Mucosa of rectum (tissue), 2 donors: Measurements from ENCODE around the gene RAD54L.

Experiments used
- H3K27ac ChIP-seq, 2 donors: one replicate each; pipeline ENCODE4 v1.7.0; 2013; ENCODE audit warnings: inconsistent platforms in 2 of 2, low read depth in 2 of 2, low read length in 2 of 2
- H3K27me3 ChIP-seq, 2 donors: one replicate each; pipeline ENCODE4 v1.7.0; 2013; ENCODE audit warnings: low read length in 2 of 2; ENCODE audit not compliant: control insufficient read depth in 2 of 2, insufficient read depth in 2 of 2
- H3K36me3 ChIP-seq, 2 donors: one replicate each; pipeline ENCODE4 v1.7.0; 2013; ENCODE audit warnings: low read length in 2 of 2; ENCODE audit not compliant: control insufficient read depth in 2 of 2, insufficient read depth in 2 of 2
- H3K4me1 ChIP-seq, 2 donors: one replicate each; pipeline ENCODE4 v1.7.0; 2013; ENCODE audit warnings: low read length in 2 of 2, mild to moderate bottlenecking in 1 of 2; ENCODE audit not compliant: control insufficient read depth in 2 of 2, insufficient read depth in 2 of 2
- H3K4me3 ChIP-seq, 2 donors: one replicate each; pipeline ENCODE4 v1.7.0; 2013; ENCODE audit warnings: low read length in 2 of 2
- H3K9ac ChIP-seq, 2 donors: one replicate each; pipeline ENCODE4 v1.7.0; 2013; ENCODE audit warnings: low read length in 2 of 2, low read depth in 1 of 2, mild to moderate bottlenecking in 1 of 2
- H3K9me3 ChIP-seq, 2 donors: one replicate each; pipeline ENCODE4 v1.7.0; 2013; ENCODE audit warnings: low read length in 2 of 2; ENCODE audit not compliant: control insufficient read depth in 2 of 2
- donor health status: healthy.
- donor health status: Normal muscosa, but diverticular disease.

RAD54L gene

GRCh38 chr1:46284058-46284457, 36.5 kb downstream of the RAD54L start:
- no peak overlapping the region for H3K9ac ChIP-seq
- H3K36me3 ChIP-seq: peaks cover 49 to 59% of the 10 kb centered on the region in 2 donors
- no peaks in the 10 kb centered on the region for H3K27me3 ChIP-seq
- no peak overlapping the region for H3K4me3 ChIP-seq
- no peak overlapping the region for H3K27ac ChIP-seq
- no peaks in the 10 kb centered on the region for H3K9me3 ChIP-seq
- peaks cover 0 to 2% of the 10 kb centered on the region in 2 donors for H3K4me1 ChIP-seq

- H3K4me3 ChIP-seq: no peak overlapping the region
- no peaks in the 10 kb centered on the region for H3K9me3 ChIP-seq
- no peaks in the 10 kb centered on the region for H3K27me3 ChIP-seq
- no peak overlapping the region for H3K9ac ChIP-seq
- H3K36me3 ChIP-seq: peaks cover 50 to 55% of the 10 kb centered on the region in 2 donors
- no peak overlapping the region for H3K27ac ChIP-seq
- peaks cover 0 to 2% of the 10 kb centered on the region in 2 donors for H3K4me1 ChIP-seq
Measured at GRCh38 chr1:46284597-46285564, 37.3 kb downstream of the RAD54L start.

- Histone ChIP-seq H3K9me3 (no peaks in the 10 kb centered on the region), H3K9ac (no peak overlapping the region), H3K27me3 (no peaks in the 10 kb centered on the region), H3K36me3 (peaks cover 40 to 49% of the 10 kb centered on the region in 2 donors), H3K27ac (no peak overlapping the region), H3K4me3 (no peak overlapping the region), H3K4me1 (peaks cover 0 to 2% of the 10 kb centered on the region in 2 donors)
Measured at GRCh38 chr1:46285730-46286477, 38.3 kb downstream of the RAD54L start.

GRCh38 chr1:46288485-46289133, 41.0 kb downstream of the RAD54L start:
- Histone ChIP-seq H3K27me3 (no peaks in the 10 kb centered on the region), H3K9ac (no peak overlapping the region), H3K27ac (no peak overlapping the region), H3K9me3 (no peaks in the 10 kb centered on the region), H3K4me1 (peaks cover 0 to 2% of the 10 kb centered on the region in 2 donors), H3K36me3 (peaks cover 33 to 40% of the 10 kb centered on the region in 2 donors), H3K4me3 (no peak overlapping the region)

GRCh38 chr1:46289134-46289494, 41.6 kb downstream of the RAD54L start:
- Histone ChIP-seq H3K9ac (no peak overlapping the region), H3K4me3 (no peak overlapping the region), H3K9me3 (no peaks in the 10 kb centered on the region), H3K27ac (no peak overlapping the region), H3K27me3 (no peaks in the 10 kb centered on the region), H3K4me1 (peaks cover 0 to 2% of the 10 kb centered on the region in 2 donors), H3K36me3 (peaks cover 31 to 40% of the 10 kb centered on the region in 2 donors)

- Histone ChIP-seq H3K27me3 (no peaks in the 10 kb centered on the region), H3K27ac (no peak overlapping the region), H3K4me1 (peaks cover 0 to 2% of the 10 kb centered on the region in 2 donors), H3K36me3 (peaks cover 25 to 36% of the 10 kb centered on the region in 2 donors), H3K4me3 (no peak overlapping the region), H3K9ac (no peak overlapping the region), H3K9me3 (no peaks in the 10 kb centered on the region)
Measured at GRCh38 chr1:46289976-46290375, 42.4 kb downstream of the RAD54L start.

GRCh38 chr1:46295306-46295705, 47.7 kb downstream of the RAD54L start:
- H3K9ac ChIP-seq: no peak overlapping the region
- H3K4me1 ChIP-seq: peaks cover 0 to under 1% of the 10 kb centered on the region in 2 donors
- no peaks in the 10 kb centered on the region for H3K27me3 ChIP-seq
- no peak overlapping the region for H3K4me3 ChIP-seq
- H3K9me3 ChIP-seq: no peaks in the 10 kb centered on the region
- H3K27ac ChIP-seq: no peak overlapping the region
- H3K36me3 ChIP-seq: peaks cover 23 to 29% of the 10 kb centered on the region in 2 donors

GRCh38 chr1:46298387-46298786, 50.8 kb downstream of the RAD54L start:
- peaks cover 12 to 16% of the 10 kb centered on the region in 2 donors for H3K4me1 ChIP-seq
- H3K36me3 ChIP-seq: peaks cover 23 to 29% of the 10 kb centered on the region in 2 donors
- no peaks in the 10 kb centered on the region for H3K9me3 ChIP-seq
- no peak overlapping the region for H3K27ac ChIP-seq
- H3K4me3 ChIP-seq: no peak overlapping the region
- no peaks in the 10 kb centered on the region for H3K27me3 ChIP-seq
- H3K9ac ChIP-seq: no peak overlapping the region

- H3K27ac ChIP-seq: peak overlapping the region in 1 of 2 donors; percentile 96
- H3K9me3 ChIP-seq: no peaks in the 10 kb centered on the region
- peak overlapping the region; percentile 91 to 94 for H3K9ac ChIP-seq
- peak overlapping the region; percentile 97 to 98 for H3K4me3 ChIP-seq
- H3K4me1 ChIP-seq: peaks cover 14 to 21% of the 10 kb centered on the region in 2 donors
- no peaks in the 10 kb centered on the region for H3K27me3 ChIP-seq
- peaks cover 17 to 18% of the 10 kb centered on the region in 2 donors for H3K36me3 ChIP-seq
Measured at GRCh38 chr1:46300673-46301405, 53.3 kb downstream of the RAD54L start.
